Measurements from ENCODE around the gene EPHA3. TPM values are rescaled to one million over a fixed set of nuclear protein-coding genes. Genes with fewer than 3 reads are reported as not detected.

EPHA3 gene
- total RNA-seq, 1 experiment from 2014 or later = 0.74 TPM

DNA sequence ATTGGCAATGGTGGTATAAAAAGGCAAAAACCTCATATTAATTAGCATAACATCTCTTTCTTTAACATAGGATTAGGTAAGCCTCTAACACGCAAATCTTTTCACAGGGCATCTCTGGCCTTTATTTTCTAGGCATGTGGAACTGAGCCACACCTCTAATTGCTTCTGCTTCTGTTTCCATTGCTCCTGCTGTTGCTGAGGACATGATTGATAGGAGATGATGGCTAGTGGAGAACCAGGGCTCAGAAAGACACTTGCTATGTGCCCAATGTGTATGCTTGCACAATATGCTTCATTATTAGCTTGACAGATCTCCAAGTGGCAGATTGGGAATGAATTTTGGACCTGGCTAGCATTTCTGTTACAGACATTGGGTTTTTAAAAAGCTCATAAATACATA is 114.5 kb downstream of the EPHA3 start (continued):
- TF ChIP-seq JAZF1 (CRISPR knock-in tag; IDR thresholded peaks at IDR 0.05) (no peak), ZNF138 (CRISPR knock-in tag; conservative IDR thresholded peaks at IDR 0.05) (no peak), OVOL2 (CRISPR knock-in tag; IDR thresholded peaks at IDR 0.05; ENCODE audit: borderline replicate concordance) (no peak), CREB1 (CRISPR knock-in tag; IDR thresholded peaks at IDR 0.05) (no peak), GTF2I (CRISPR knock-in tag; conservative IDR thresholded peaks at IDR 0.05) (no peak), ELF4 (CRISPR knock-in tag; IDR thresholded peaks at IDR 0.05; ENCODE audit: low read depth) (no peak), ZBTB21 (CRISPR knock-in tag; IDR thresholded peaks at IDR 0.05; ENCODE audit: borderline replicate concordance) (no peak)
- TF ChIP-seq, protein P1, sequence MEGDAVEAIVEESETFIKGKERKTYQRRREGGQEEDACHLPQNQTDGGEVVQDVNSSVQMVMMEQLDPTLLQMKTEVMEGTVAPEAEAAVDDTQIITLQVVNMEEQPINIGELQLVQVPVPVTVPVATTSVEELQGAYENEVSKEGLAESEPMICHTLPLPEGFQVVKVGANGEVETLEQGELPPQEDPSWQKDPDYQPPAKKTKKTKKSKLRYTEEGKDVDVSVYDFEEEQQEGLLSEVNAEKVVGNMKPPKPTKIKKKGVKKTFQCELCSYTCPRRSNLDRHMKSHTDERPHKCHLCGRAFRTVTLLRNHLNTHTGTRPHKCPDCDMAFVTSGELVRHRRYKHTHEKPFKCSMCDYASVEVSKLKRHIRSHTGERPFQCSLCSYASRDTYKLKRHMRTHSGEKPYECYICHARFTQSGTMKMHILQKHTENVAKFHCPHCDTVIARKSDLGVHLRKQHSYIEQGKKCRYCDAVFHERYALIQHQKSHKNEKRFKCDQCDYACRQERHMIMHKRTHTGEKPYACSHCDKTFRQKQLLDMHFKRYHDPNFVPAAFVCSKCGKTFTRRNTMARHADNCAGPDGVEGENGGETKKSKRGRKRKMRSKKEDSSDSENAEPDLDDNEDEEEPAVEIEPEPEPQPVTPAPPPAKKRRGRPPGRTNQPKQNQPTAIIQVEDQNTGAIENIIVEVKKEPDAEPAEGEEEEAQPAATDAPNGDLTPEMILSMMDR (IDR thresholded peaks at IDR 0.05) = no peak
- TF ChIP-seq, protein P2, sequence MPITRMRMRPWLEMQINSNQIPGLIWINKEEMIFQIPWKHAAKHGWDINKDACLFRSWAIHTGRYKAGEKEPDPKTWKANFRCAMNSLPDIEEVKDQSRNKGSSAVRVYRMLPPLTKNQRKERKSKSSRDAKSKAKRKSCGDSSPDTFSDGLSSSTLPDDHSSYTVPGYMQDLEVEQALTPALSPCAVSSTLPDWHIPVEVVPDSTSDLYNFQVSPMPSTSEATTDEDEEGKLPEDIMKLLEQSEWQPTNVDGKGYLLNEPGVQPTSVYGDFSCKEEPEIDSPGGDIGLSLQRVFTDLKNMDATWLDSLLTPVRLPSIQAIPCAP (CRISPR knock-in tag; IDR thresholded peaks at IDR 0.05) = no peak

DNA sequence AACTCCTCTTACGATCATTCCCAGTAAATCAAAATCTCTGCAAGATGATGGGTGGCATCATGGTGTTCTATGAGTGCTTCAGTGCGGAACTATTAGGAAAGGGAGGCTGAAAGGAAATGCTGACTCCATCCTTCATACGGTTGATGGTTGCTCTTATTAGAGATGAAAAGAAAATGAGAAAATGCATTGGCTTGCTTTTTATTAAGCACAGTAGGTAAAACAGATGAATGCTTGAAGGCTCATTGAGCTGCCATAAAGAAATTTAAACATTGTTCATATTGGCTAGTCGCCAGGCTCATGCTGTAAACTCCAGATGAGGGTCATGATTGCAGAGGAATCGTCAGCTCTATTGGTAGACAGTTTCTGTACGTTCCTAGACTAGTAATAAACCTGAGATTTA is 115.8 kb downstream of the EPHA3 start:
- Mint-ChIP-seq H3K27ac (no peak overlapping the region), H3K4me1 (peaks cover 8% of the 10 kb centered on the region), H3K9me3 (peaks cover 8% of the 10 kb centered on the region; the same call in 1 of the 2 replicates), H3K4me3 (no peak overlapping the region), H3K27me3 (ENCODE audit: low read depth) (no peaks in the 10 kb centered on the region), H3K36me3 (no peaks in the 10 kb centered on the region)
- no peak for TF ChIP-seq ZNF423 (CRISPR knock-in tag; IDR thresholded peaks at IDR 0.05)
- TF ChIP-seq, protein P3, sequence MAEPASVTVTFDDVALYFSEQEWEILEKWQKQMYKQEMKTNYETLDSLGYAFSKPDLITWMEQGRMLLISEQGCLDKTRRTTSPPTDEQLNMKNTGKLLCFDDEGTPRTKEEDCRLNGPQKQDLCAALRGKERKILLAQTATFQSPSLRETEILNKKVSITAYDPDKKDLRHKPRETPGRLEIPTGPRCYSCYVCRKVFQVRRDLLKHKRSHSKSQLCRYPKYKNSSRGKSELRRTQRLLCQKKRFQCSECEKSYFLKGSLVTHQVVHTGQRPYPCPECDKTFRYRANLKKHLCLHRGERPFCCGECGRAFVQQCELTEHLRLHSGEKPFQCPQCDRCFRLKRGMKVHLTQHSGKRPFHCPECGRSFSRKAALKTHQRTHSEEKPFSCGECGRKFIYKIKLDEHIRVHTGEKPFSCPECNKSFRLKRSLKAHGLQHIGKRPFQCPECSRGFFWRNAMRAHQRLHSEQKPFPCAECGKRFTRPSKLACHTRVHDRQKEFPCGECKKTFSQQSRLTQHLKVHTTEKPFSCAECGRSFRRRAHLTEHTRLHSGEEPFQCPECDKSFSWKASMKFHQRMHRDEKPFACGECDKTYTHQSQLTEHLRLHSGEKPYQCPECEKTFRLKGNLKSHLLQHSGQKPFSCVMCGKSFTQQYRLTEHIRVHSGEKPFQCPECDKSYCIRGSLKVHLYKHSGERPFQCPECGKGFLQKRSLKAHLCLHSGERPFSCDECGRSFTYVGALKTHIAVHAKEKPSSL (CRISPR knock-in tag; conservative IDR thresholded peaks at IDR 0.05) = no peak
- POLR2A ChIA-PET = no interaction called here
- ATAC-seq = no peak
- no peak for DNase-seq (ENCODE audit: low spot score)
- CTCF ChIA-PET = no interaction called here

DNA sequence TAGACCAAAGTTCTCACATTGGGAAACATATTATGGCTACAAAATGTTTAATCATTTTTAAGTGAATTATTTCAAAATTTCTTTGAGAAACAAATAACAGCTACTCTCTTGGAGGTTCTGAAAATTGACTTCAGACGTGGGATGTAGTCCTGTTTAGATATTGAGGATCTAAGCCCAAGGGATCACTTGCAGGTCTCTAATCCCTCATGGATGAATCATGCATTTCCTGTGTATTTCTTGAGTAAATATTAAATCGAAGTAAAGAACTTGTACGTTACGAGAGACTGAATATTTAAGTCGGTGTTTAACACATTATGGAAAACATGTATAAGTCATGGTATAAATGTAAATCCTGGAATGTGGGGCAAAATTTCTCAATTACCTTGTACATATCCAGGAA is 119.8 kb downstream of the EPHA3 start:
- peaks cover 10% of the 10 kb centered on the region for H3K4me1 Mint-ChIP-seq
- no peak for ATAC-seq
- no peak for DNase-seq (ENCODE audit: low spot score)
- H3K27me3 Mint-ChIP-seq (ENCODE audit: low read depth) = no peaks in the 10 kb centered on the region
- ChIA-PET CTCF (no interaction called here), POLR2A (no interaction called here)
- H3K36me3 Mint-ChIP-seq = no peaks in the 10 kb centered on the region
- H3K9me3 Mint-ChIP-seq = no peaks in the 10 kb centered on the region
- TF ChIP-seq GTF2I (CRISPR knock-in tag; conservative IDR thresholded peaks at IDR 0.05) = no peak
- TF ChIP-seq ZNF416 (CRISPR knock-in tag; IDR thresholded peaks at IDR 0.05) = no peak
- no peak for TF ChIP-seq ZNF219 (CRISPR knock-in tag; IDR thresholded peaks at IDR 0.05; ENCODE audit: borderline replicate concordance)
- H3K27ac Mint-ChIP-seq = no peak overlapping the region
- H3K4me3 Mint-ChIP-seq = no peak overlapping the region

DNA sequence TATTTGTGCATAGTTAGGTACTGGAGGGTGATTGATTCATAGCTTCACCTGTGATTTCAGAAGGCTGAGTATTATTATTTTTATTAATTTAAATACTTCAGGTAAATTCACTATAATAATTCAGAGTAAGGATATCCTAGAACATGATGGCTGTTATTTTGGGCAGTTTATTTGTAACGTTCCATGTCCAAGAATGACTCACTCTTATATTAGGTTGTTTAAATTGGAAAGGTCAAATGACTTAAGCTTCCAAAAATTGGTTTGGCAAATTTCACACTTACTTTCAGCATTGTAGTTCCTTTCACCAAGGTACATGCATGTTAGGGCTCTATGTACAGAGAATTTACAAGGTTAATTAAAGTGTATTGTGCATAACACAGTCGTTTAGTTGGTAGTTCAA is 120.2 kb downstream of the EPHA3 start:
- no peak for ATAC-seq
- Mint-ChIP-seq H3K27me3 (ENCODE audit: low read depth) (no peaks in the 10 kb centered on the region), H3K36me3 (no peaks in the 10 kb centered on the region), H3K27ac (no peak overlapping the region), H3K9me3 (no peaks in the 10 kb centered on the region), H3K4me3 (no peak overlapping the region), H3K4me1 (peaks cover 10% of the 10 kb centered on the region)
- POLR2A ChIA-PET = no interaction called here
- no peak for DNase-seq (ENCODE audit: low spot score)
- CTCF ChIA-PET = no interaction called here
- TF ChIP-seq PRRX2 (CRISPR knock-in tag; IDR thresholded peaks at IDR 0.05) (no peak), TEAD4 (CRISPR knock-in tag; IDR thresholded peaks at IDR 0.05) (no peak)
- TF ChIP-seq, protein P4, sequence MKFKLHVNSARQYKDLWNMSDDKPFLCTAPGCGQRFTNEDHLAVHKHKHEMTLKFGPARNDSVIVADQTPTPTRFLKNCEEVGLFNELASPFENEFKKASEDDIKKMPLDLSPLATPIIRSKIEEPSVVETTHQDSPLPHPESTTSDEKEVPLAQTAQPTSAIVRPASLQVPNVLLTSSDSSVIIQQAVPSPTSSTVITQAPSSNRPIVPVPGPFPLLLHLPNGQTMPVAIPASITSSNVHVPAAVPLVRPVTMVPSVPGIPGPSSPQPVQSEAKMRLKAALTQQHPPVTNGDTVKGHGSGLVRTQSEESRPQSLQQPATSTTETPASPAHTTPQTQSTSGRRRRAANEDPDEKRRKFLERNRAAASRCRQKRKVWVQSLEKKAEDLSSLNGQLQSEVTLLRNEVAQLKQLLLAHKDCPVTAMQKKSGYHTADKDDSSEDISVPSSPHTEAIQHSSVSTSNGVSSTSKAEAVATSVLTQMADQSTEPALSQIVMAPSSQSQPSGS (CRISPR knock-in tag; IDR thresholded peaks at IDR 0.05; ENCODE audit: borderline replicate concordance, low read depth) = no peak
- TF ChIP-seq, protein P3 (CRISPR knock-in tag; conservative IDR thresholded peaks at IDR 0.05) = no peak
- TF ChIP-seq, protein P5, sequence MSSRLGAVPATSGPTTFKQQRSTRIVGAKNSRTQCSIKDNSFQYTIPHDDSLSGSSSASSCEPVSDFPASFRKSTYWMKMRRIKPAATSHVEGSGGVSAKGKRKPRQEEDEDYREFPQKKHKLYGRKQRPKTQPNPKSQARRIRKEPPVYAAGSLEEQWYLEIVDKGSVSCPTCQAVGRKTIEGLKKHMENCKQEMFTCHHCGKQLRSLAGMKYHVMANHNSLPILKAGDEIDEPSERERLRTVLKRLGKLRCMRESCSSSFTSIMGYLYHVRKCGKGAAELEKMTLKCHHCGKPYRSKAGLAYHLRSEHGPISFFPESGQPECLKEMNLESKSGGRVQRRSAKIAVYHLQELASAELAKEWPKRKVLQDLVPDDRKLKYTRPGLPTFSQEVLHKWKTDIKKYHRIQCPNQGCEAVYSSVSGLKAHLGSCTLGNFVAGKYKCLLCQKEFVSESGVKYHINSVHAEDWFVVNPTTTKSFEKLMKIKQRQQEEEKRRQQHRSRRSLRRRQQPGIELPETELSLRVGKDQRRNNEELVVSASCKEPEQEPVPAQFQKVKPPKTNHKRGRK (CRISPR knock-in tag; IDR thresholded peaks at IDR 0.05; ENCODE audit: borderline replicate concordance) = no peak
- TF ChIP-seq, protein P6, sequence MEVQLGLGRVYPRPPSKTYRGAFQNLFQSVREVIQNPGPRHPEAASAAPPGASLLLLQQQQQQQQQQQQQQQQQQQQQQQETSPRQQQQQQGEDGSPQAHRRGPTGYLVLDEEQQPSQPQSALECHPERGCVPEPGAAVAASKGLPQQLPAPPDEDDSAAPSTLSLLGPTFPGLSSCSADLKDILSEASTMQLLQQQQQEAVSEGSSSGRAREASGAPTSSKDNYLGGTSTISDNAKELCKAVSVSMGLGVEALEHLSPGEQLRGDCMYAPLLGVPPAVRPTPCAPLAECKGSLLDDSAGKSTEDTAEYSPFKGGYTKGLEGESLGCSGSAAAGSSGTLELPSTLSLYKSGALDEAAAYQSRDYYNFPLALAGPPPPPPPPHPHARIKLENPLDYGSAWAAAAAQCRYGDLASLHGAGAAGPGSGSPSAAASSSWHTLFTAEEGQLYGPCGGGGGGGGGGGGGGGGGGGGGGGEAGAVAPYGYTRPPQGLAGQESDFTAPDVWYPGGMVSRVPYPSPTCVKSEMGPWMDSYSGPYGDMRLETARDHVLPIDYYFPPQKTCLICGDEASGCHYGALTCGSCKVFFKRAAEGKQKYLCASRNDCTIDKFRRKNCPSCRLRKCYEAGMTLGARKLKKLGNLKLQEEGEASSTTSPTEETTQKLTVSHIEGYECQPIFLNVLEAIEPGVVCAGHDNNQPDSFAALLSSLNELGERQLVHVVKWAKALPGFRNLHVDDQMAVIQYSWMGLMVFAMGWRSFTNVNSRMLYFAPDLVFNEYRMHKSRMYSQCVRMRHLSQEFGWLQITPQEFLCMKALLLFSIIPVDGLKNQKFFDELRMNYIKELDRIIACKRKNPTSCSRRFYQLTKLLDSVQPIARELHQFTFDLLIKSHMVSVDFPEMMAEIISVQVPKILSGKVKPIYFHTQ (CRISPR knock-in tag; IDR thresholded peaks at IDR 0.05) = no peak

All from WTC11 (cell line).